ENCODE measurements around the gene EMC1.
"Not testable (repeated sequence)": the region's sequence is repeated elsewhere in the genome, so short reads cannot be mapped to it uniquely, and the experiment has no call there.

The EMC1 gene

DNA sequence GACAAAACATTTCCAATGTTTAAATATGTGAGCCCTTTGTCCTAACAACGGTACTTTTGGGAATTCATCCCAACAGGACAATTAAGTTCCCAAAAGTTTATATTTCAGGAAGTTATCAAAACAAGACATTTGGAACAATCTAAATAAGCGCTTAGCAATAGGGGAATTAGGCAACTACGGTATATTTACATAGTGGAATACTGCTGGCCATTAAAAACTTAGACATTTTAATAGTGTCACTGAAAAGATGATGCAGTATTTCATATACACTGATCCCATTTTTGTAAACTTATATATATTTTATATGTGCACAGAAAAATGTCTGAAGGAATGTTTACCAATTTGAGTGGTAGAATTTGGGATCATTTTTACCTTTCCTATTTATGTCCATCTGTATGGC lies 62.1 kb downstream of the EMC1 start:
- DNase-seq (ENCODE audit: low spot score), result no peak

DNA sequence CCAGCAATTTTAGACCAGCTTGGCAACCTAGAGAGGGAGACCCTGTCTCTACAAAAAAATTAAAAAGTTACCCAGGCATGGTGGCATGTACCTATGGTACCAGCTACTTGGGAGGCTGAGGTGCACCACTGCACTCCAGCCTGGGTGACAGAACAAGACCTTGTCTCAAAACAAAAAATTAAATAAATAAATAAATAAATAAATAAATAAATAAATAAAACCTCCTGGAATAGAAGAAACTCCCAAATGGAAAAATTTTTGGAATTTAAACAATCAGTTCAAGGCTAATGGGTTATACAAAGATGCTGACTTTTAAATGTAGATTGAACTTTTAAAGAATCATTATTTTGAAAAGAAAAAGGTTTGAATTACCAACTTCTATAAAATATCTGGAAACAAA lies 63.5 kb downstream of the EMC1 start:
- no peak for DNase-seq (ENCODE audit: low spot score)

GRCh38 chr1:19186001-19186400 lies 65.3 kb downstream of the EMC1 start:
- DNase-seq (ENCODE audit: low spot score), result no peak

- DNase-seq (ENCODE audit: low spot score), result no peak
Observed at GRCh38 chr1:19182223-19182622, 69.1 kb downstream of the EMC1 start.

DNA sequence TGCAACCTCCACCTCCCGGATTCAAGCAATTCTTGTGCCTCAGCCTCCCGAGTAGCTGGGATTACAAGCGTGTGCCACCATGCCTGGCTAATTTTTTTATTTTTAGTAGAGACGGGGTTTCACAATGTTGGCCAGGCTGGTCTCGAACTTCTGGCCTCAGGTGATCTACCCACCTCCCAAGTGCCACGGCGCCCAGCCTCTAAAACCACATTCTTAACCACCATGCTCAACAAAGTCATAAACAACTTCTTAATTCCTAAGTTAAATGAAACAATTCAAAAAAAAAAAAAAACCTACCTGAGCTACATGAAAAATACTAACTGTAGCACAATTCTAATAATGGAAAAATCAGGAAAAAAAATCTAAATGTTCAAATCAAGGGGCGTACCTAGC lies 71.1 kb downstream of the EMC1 start:
- not testable (repeated sequence) for DNase-seq (ENCODE audit: low spot score)

GRCh38 chr1:19179597-19180264 lies 71.6 kb downstream of the EMC1 start:
- no peak for DNase-seq (ENCODE audit: low spot score)

DNA sequence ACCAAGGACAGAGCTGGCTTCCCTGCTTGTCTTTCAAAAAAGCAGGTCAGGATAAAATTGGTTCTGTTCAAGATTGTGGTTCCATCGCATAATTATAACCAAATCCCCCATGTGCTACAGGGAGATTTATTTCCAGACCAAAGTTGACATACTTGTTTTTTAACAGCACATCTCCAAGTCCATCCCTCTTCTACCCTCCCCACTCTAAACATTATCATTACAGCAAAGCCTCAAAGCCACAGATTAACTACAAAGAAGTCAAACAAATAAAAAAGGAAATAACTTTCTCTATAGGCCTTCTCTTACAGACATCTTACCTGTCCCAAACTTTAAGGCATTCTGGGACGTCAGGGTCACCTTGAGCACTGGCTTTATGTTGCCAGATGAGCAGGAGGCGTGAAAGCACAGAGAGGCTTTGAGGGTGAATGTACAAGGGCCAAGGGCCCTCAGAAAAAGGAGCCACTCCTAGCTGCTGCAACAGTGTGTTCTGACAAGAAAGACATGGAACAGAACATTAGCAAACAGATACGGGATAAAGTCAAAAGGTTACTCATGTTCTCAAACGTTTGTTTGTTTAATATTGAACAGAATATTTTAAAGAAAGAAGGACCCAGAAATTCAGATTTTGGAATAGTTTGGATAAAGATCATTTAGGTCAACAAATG lies 72.5 kb downstream of the EMC1 start:
- DNase-seq (ENCODE audit: low spot score), result no peak

DNA sequence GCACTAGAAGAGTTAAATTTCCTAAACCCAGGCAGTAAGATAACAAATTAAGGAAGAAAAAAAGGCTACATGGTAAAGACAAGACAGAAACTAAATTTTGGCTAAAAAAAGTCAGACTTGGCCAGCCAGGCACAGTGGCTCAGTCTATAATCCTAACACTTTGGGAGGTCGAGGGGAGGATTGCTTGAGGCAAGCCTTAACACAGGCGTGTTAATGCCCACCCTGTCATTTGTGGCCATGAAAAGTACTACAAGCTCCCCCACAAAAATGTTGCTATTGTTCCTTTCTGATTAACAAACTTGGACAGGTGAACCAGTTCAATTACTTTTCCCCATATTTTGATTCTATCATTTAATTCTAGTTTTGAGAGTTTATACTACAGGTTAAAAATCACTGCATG lies 73.5 kb downstream of the EMC1 start:
- no peak for DNase-seq (ENCODE audit: low spot score)

GRCh38 chr1:19169642-19170041 lies 81.7 kb downstream of the EMC1 start:
- no peak for DNase-seq (ENCODE audit: low spot score)

- no peak for DNase-seq (ENCODE audit: low spot score)
Observed at GRCh38 chr1:19167140-19167539, 84.2 kb downstream of the EMC1 start.

- no peak for DNase-seq (ENCODE audit: low spot score)
Observed at GRCh38 chr1:19166066-19166465, 85.3 kb downstream of the EMC1 start.
